ENCODE data around the gene YPEL2. TPM values are rescaled to one million over a fixed set of nuclear protein-coding genes. Genes with fewer than 3 reads are reported as not detected.
A peak's percentile ranks its signal among the peaks of the same experiment; 100 is the strongest.

YPEL2 gene, protein sequence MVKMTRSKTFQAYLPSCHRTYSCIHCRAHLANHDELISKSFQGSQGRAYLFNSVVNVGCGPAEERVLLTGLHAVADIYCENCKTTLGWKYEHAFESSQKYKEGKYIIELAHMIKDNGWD
- total RNA-seq (51.8 and 53.9 TPM in 2 replicates), polyA plus RNA-seq (20.7 and 24.0 TPM in 2 replicates), polyA minus RNA-seq (18.5 and 23.5 TPM in 2 replicates)
- total RNA-seq (2013), result 23.7 TPM

- no peaks in the 10 kb centered on the region for H3K27me3 ChIP-seq (replicated peaks in 1 of 4; ENCODE audit: control extremely low read depth in 1 of 4, control insufficient read depth in 3 of 4, insufficient read depth in 4 of 4, low read length in 3 of 4)
- ChIA-PET CTCF (interaction anchor here (0.7 to 8.1 kb wide), 6 partner anchors 17 to 109 kb away, joined by 4 to 358 read pairs (median 16); no protein-coding TSS in a partner anchor), POLR2A (interaction anchor here (0.6 to 3.2 kb wide), 4 partner anchors 31 to 108 kb away, joined by 3 to 17 read pairs (median 6); no protein-coding TSS in a partner anchor)
- peak; percentile 93 for DNase-seq
- H3K4me2 ChIP-seq (replicated peaks; ENCODE audit: low read depth, low read length, poor library complexity, severe bottlenecking), result peak within 1 kb of the TSS; percentile 96
- peak within 1 kb of the TSS; percentile 82 for H3K9ac ChIP-seq (ENCODE audit: low read length)
- H3K4me1 ChIP-seq (ENCODE audit: control insufficient read depth in 2 of 2, insufficient read depth in 2 of 2, low read length in 2 of 2), result peaks cover 33 to 45% of the 10 kb centered on the region in 2 donors
- peak within 1 kb of the TSS; percentile 78 for H2AFZ ChIP-seq (ENCODE audit: insufficient read depth, low read depth, low read length, poor library complexity, severe bottlenecking)
- peaks cover 45% of the 10 kb centered on the region for H3K79me2 ChIP-seq (ENCODE audit: control insufficient read depth, insufficient read depth, low read length)
- no peaks in the 10 kb centered on the region for H3K9me3 Mint-ChIP-seq (ENCODE audit: insufficient read depth)
- no peaks in the 10 kb centered on the region for H3K36me3 ChIP-seq (replicated peaks in 1 of 2; ENCODE audit: control extremely low read depth in 1 of 2, control insufficient read depth in 1 of 2, extremely low read depth in 1 of 2, insufficient read depth in 2 of 2, low read length in 1 of 2)
- H3K27ac Mint-ChIP-seq, result peak within 1 kb of the TSS; percentile 89
- peaks cover 36% of the 10 kb centered on the region for H4K20me1 ChIP-seq (ENCODE audit: control insufficient read depth, insufficient read depth, low read length, poor library complexity, severe bottlenecking)
- H3K4me1 Mint-ChIP-seq, result peaks cover 69% of the 10 kb centered on the region
- no peaks in the 10 kb centered on the region for H3K9me3 ChIP-seq (ENCODE audit: control extremely low read depth in 1 of 3, control insufficient read depth in 2 of 3, insufficient read depth in 1 of 3, low read length in 2 of 3)
- H3K27ac ChIP-seq (ENCODE audit: low read length in 2 of 2), result peak within 1 kb of the TSS; percentile 42 to 76
- no peak for TF ChIP-seq EZH2 (IDR thresholded peaks at IDR 0.05; ENCODE audit: borderline replicate concordance, insufficient read depth, low read depth, low read length, poor library complexity, severe bottlenecking)
- TF ChIP-seq, protein P1, sequence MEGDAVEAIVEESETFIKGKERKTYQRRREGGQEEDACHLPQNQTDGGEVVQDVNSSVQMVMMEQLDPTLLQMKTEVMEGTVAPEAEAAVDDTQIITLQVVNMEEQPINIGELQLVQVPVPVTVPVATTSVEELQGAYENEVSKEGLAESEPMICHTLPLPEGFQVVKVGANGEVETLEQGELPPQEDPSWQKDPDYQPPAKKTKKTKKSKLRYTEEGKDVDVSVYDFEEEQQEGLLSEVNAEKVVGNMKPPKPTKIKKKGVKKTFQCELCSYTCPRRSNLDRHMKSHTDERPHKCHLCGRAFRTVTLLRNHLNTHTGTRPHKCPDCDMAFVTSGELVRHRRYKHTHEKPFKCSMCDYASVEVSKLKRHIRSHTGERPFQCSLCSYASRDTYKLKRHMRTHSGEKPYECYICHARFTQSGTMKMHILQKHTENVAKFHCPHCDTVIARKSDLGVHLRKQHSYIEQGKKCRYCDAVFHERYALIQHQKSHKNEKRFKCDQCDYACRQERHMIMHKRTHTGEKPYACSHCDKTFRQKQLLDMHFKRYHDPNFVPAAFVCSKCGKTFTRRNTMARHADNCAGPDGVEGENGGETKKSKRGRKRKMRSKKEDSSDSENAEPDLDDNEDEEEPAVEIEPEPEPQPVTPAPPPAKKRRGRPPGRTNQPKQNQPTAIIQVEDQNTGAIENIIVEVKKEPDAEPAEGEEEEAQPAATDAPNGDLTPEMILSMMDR (IDR thresholded peaks at IDR 0.05), result no peak
- H3K4me3 ChIP-seq (ENCODE audit: control extremely low read depth in 1 of 5, extremely low read depth in 1 of 5, insufficient read depth in 1 of 5, low read depth in 2 of 5, low read length in 4 of 5), result peak within 1 kb of the TSS; percentile 45 to 93 (median 90)
- peak; percentile 92 for ATAC-seq (ENCODE audit: low read depth)
- intact Hi-C loops (cut with micrococcal nuclease), result loop anchor here (1.0 to 2.0 kb wide), 2 partner anchors 19 to 31 kb away; no protein-coding TSS in a partner anchor
- no peaks in the 10 kb centered on the region for H3K27me3 Mint-ChIP-seq
- H3K4me3 Mint-ChIP-seq, result peak within 1 kb of the TSS; percentile 97
- WGBS (ENCODE audit: insufficient coverage), result under 1% methylated on average over 68 of the region's 71 CpGs
Observed at GRCh38 chr17:59331129-59331928, at the start of gene YPEL2. Gene YPEL2, plus strand, starts transcription at chr17:59331655. Its CDS starts 21,755 bp downstream, at chr17:59353410.

GRCh38 chr17:59284317-59284716 is 47.1 kb upstream of the YPEL2 start:
- Histone ChIP-seq H3K27me3 (replicated peaks in 1 of 4; ENCODE audit: control extremely low read depth in 1 of 4, control insufficient read depth in 3 of 4, insufficient read depth in 4 of 4, low read length in 3 of 4) (no peaks in the 10 kb centered on the region), H4K20me1 (ENCODE audit: control insufficient read depth, insufficient read depth, low read length, poor library complexity, severe bottlenecking) (no peaks in the 10 kb centered on the region), H3K4me1 (ENCODE audit: control insufficient read depth in 2 of 2, insufficient read depth in 2 of 2, low read length in 2 of 2) (no peaks in the 10 kb centered on the region), H2AFZ (ENCODE audit: insufficient read depth, low read depth, low read length, poor library complexity, severe bottlenecking) (no peak overlapping the region), H3K36me3 (replicated peaks in 1 of 2; ENCODE audit: control extremely low read depth in 1 of 2, control insufficient read depth in 1 of 2, extremely low read depth in 1 of 2, insufficient read depth in 2 of 2, low read length in 1 of 2) (no peaks in the 10 kb centered on the region), H3K4me2 (replicated peaks; ENCODE audit: low read depth, low read length, poor library complexity, severe bottlenecking) (no peak overlapping the region), H3K27ac (ENCODE audit: low read length in 2 of 2) (no peak overlapping the region), H3K79me2 (ENCODE audit: control insufficient read depth, insufficient read depth, low read length) (no peaks in the 10 kb centered on the region), H3K4me3 (ENCODE audit: control extremely low read depth in 1 of 5, extremely low read depth in 1 of 5, insufficient read depth in 1 of 5, low read depth in 2 of 5, low read length in 4 of 5) (no peak overlapping the region), H3K9ac (ENCODE audit: low read length) (no peak overlapping the region), H3K9me3 (ENCODE audit: control extremely low read depth in 1 of 3, control insufficient read depth in 2 of 3, insufficient read depth in 1 of 3, low read length in 2 of 3) (no peaks in the 10 kb centered on the region)
- DNase-seq (no peak), ATAC-seq (ENCODE audit: low read depth) (no peak)
- 92% methylated on average over 1 of the region's 4 CpGs for WGBS (ENCODE audit: insufficient coverage)
- POLR2A ChIA-PET, result no interaction called here
- intact Hi-C loops (cut with micrococcal nuclease), result no loop called here
- no peak overlapping the region for H3K27ac Mint-ChIP-seq
- no peaks in the 10 kb centered on the region for H3K9me3 Mint-ChIP-seq (ENCODE audit: insufficient read depth)
- peaks cover 3% of the 10 kb centered on the region for H3K4me1 Mint-ChIP-seq
- H3K4me3 Mint-ChIP-seq, result no peak overlapping the region
- CTCF ChIA-PET, result no interaction called here
- H3K27me3 Mint-ChIP-seq, result no peaks in the 10 kb centered on the region
- TF ChIP-seq EZH2 (IDR thresholded peaks at IDR 0.05; ENCODE audit: borderline replicate concordance, insufficient read depth, low read depth, low read length, poor library complexity, severe bottlenecking), result no peak
- TF ChIP-seq, protein P1 (IDR thresholded peaks at IDR 0.05), result no peak

All from B cell (primary cell).